Natural killer cell (primary cell): ENCODE measurements around the gene FAM13A. TPM values are rescaled to one million over a fixed set of nuclear protein-coding genes. Genes with fewer than 3 reads are reported as not detected.

Experiments used
- ATAC-seq, 3 donors: fragments of 150-1000 bp in 2 of 3; fragments of 200-7000 bp in 1 of 3; cut with Tn5 transposase; 1 replicate in 1 of 3; 2 replicates in 2 of 3; pipeline ENCODE4 v1.10.0; 2021; ENCODE audit warnings: mild to moderate bottlenecking in 2 of 3, moderate library complexity in 2 of 3
- DNase-seq, 2 donors: peaks; one replicate each; pipeline versions ENCODE4 v3.0.0 to v3.0.0-alpha.2; 2013 to 2021; ENCODE audit warnings: mixed read lengths in 1 of 2
- H3K27ac ChIP-seq: one replicate; pipeline ENCODE4 v1.5.1; 2013; ENCODE audit warnings: mild to moderate bottlenecking, low read length
- H3K27me3 ChIP-seq: one replicate; pipeline ENCODE4 v1.6.1; 2013; ENCODE audit warnings: low read length; ENCODE audit not compliant: control insufficient read depth, insufficient read depth
- H3K36me3 ChIP-seq: one replicate; pipeline ENCODE4 v1.6.1; 2013; ENCODE audit warnings: low read length; ENCODE audit not compliant: control insufficient read depth, insufficient read depth
- H3K4me1 ChIP-seq: one replicate; pipeline ENCODE4 v1.6.1; 2013; ENCODE audit warnings: low read length; ENCODE audit not compliant: control insufficient read depth, insufficient read depth
- H3K4me3 ChIP-seq: one replicate; pipeline ENCODE4 v1.5.1; 2013; ENCODE audit warnings: low read length
- H3K9me3 ChIP-seq: one replicate; pipeline ENCODE4 v1.6.1; 2013; ENCODE audit warnings: low read length; ENCODE audit not compliant: control insufficient read depth, insufficient read depth
- H3K27ac Mint-ChIP-seq, 2 donors: one replicate each; pipeline ENCODE4 v1.8.0; 2022; ENCODE audit warnings: mild to moderate bottlenecking in 2 of 2, mixed read lengths in 2 of 2, moderate library complexity in 1 of 2
- H3K27me3 Mint-ChIP-seq, 2 donors: one replicate each; pipeline ENCODE4 v1.8.0; 2022; ENCODE audit warnings: low read depth in 2 of 2, mixed read lengths in 2 of 2
- H3K36me3 Mint-ChIP-seq: one replicate; pipeline ENCODE4 v1.8.0; 2022; ENCODE audit warnings: mixed read lengths
- H3K4me1 Mint-ChIP-seq, 2 donors: one replicate each; pipeline ENCODE4 v1.8.0; 2022; ENCODE audit warnings: mixed read lengths in 2 of 2
- H3K4me3 Mint-ChIP-seq: one replicate; pipeline ENCODE4 v1.8.0; 2022; ENCODE audit warnings: mild to moderate bottlenecking, moderate library complexity, mixed read lengths
- H3K9me3 Mint-ChIP-seq, 2 donors: one replicate each; pipeline ENCODE4 v1.8.0; 2022; ENCODE audit warnings: mixed read lengths in 2 of 2
- WGBS: methylation state at CpG from one replicate; pipeline ENCODE4 v1.1.7; 2013; ENCODE audit warnings: missing lambda C conversion rate; ENCODE audit not compliant: insufficient coverage; 5-methylcytosine and 5-hydroxymethylcytosine counted together
- intact Hi-C: fragments of 100-400 bp; cut with micrococcal nuclease; formaldehyde crosslinking; loops from one replicate; pipeline ENCODE4 v1.14.2; 2022
- total RNA-seq, 4 donors: library from RNA; stranded (reverse); fragments of 120-200 nt in 1 of 4; gene quantifications; one replicate each; pipeline versions ENCODE4 v1.2.3 to v1.2.4, GENCODE V29; 2013 to 2022
- TF ChIP-seq, protein P1 (sequence below): fragments of 200-600 bp; IDR thresholded peaks from one replicate; pipeline ENCODE4 v1.8.0; 2022; ENCODE audit warnings: antibody characterized with exemption

Gene FAM13A
- total RNA-seq, 3 donors from 2014 or later (not counting 1 experiment from before 2014, with no cell fraction given) = 8.8 to 10.0 (median 8.9) TPM

GRCh38 chr4:89056292-89056952 lies 563 bp downstream of the FAM13A start:
- no peak overlapping the region for H3K4me3 ChIP-seq
- no peaks in the 10 kb centered on the region for H3K9me3 ChIP-seq
- 70% methylated on average over 1 of the region's 2 CpGs for WGBS
- TF ChIP-seq, protein P1, sequence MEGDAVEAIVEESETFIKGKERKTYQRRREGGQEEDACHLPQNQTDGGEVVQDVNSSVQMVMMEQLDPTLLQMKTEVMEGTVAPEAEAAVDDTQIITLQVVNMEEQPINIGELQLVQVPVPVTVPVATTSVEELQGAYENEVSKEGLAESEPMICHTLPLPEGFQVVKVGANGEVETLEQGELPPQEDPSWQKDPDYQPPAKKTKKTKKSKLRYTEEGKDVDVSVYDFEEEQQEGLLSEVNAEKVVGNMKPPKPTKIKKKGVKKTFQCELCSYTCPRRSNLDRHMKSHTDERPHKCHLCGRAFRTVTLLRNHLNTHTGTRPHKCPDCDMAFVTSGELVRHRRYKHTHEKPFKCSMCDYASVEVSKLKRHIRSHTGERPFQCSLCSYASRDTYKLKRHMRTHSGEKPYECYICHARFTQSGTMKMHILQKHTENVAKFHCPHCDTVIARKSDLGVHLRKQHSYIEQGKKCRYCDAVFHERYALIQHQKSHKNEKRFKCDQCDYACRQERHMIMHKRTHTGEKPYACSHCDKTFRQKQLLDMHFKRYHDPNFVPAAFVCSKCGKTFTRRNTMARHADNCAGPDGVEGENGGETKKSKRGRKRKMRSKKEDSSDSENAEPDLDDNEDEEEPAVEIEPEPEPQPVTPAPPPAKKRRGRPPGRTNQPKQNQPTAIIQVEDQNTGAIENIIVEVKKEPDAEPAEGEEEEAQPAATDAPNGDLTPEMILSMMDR = no peak
- peaks cover under 1 to 1% of the 10 kb centered on the region in 2 donors for H3K9me3 Mint-ChIP-seq
- peaks cover 7 to 9% of the 10 kb centered on the region in 2 donors for H3K4me1 Mint-ChIP-seq
- ATAC-seq (no peak), DNase-seq (no peak)
- H3K36me3 ChIP-seq = no peaks in the 10 kb centered on the region
- no peaks in the 10 kb centered on the region for H3K27me3 ChIP-seq
- peaks cover 0 to 36% of the 10 kb centered on the region in 2 donors for H3K27me3 Mint-ChIP-seq
- H3K27ac ChIP-seq = no peak overlapping the region
- no peak overlapping the region for H3K27ac Mint-ChIP-seq
- H3K4me1 ChIP-seq = no peaks in the 10 kb centered on the region
- H3K36me3 Mint-ChIP-seq = no peaks in the 10 kb centered on the region
- intact Hi-C loops = no loop called here
- H3K4me3 Mint-ChIP-seq = no peak overlapping the region

- intact Hi-C loops = no loop called here
- no peaks in the 10 kb centered on the region for H3K36me3 ChIP-seq
- H3K27ac ChIP-seq = no peak overlapping the region
- no peaks in the 10 kb centered on the region for H3K4me1 ChIP-seq
- no peaks in the 10 kb centered on the region for H3K27me3 ChIP-seq
- Mint-ChIP-seq H3K27me3 (peaks cover 0 to 36% of the 10 kb centered on the region in 2 donors), H3K4me1 (peaks cover 7 to 9% of the 10 kb centered on the region in 2 donors), H3K36me3 (no peaks in the 10 kb centered on the region), H3K9me3 (no peaks in the 10 kb centered on the region), H3K4me3 (no peak overlapping the region), H3K27ac (no peak overlapping the region)
- DNase-seq = no peak
- WGBS = no CpG with 5 or more reads among the region's 1 CpG
- H3K4me3 ChIP-seq = no peak overlapping the region
- no peaks in the 10 kb centered on the region for H3K9me3 ChIP-seq
- TF ChIP-seq, protein P1 = no peak
- ATAC-seq = no peak
These were observed 1.6 kb downstream of the FAM13A start for GRCh38 chr4:89055157-89056080.

DNA sequence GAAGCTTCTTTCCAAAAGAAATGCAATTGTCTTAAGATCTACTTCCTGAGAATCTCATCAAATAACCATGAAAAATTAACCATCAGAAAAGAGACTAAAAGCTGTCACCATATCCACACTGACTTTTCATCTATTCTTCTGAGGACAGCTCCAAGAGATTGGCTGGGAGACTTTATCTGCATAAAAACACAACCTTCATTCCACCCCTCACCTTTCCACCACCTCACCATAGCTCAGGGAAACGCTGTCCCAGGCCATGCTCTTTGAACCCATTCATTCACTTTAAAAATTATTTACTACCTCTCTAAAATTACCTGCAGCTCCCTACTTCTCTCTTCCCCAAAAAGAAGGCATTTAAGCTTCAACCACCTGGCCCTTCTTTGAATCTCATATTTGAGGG lies 2.4 kb downstream of the FAM13A start:
- Mint-ChIP-seq H3K9me3 (no peaks in the 10 kb centered on the region), H3K36me3 (no peaks in the 10 kb centered on the region), H3K4me1 (peaks cover 7 to 9% of the 10 kb centered on the region in 2 donors), H3K4me3 (no peak overlapping the region), H3K27ac (no peak overlapping the region), H3K27me3 (peaks cover 0 to 31% of the 10 kb centered on the region in 2 donors)
- Histone ChIP-seq H3K36me3 (no peaks in the 10 kb centered on the region), H3K4me1 (no peaks in the 10 kb centered on the region), H3K4me3 (no peak overlapping the region), H3K27ac (no peak overlapping the region), H3K27me3 (no peaks in the 10 kb centered on the region), H3K9me3 (no peaks in the 10 kb centered on the region)
- no peak for ATAC-seq
- DNase-seq = no peak
- 39% methylated on average over 1 of the region's 1 CpG for WGBS
- TF ChIP-seq, protein P1 = no peak
- intact Hi-C loops = no loop called here
